Fibroblast of villous mesenchyme (primary cell): ENCODE results near the gene C5orf15. TPM values are rescaled to one million over a fixed set of nuclear protein-coding genes. Genes with fewer than 3 reads are reported as not detected.
"Not testable (repeated sequence)": the region's sequence is repeated elsewhere in the genome, so short reads cannot be mapped to it uniquely, and the experiment has no call there.

Experiments used
- DNase-seq: peaks from one replicate; pipeline ENCODE4 v3.0.0-alpha.2; 2010; ENCODE audit warnings: low read depth
- H3K4me3 ChIP-seq: 2 replicates; pipeline ENCODE4 v1.5.1; 2011; ENCODE audit warnings: low read depth, mild to moderate bottlenecking, low read length
- CTCF ChIP-seq: IDR thresholded peaks from 2 replicates; pipeline ENCODE4 v1.5.1; 2012; ENCODE audit warnings: low read depth, mild to moderate bottlenecking, low read length; ENCODE audit not compliant: insufficient read depth
- total RNA-seq: library from RNA; depleted of rRNA; stranded (reverse); fragments of >200 nt; gene quantifications from 2 replicates; pipeline ENCODE4 v1.2.3, GENCODE V29; 2012

The C5orf15 gene
- total RNA-seq, 1 donor: 103 TPM

GRCh38 chr5:133943475-133943817 lies 25.0 kb downstream of the C5orf15 start:
- no peak for DNase-seq
- TF ChIP-seq CTCF: no peak
- no peak overlapping the region for H3K4me3 ChIP-seq

DNA sequence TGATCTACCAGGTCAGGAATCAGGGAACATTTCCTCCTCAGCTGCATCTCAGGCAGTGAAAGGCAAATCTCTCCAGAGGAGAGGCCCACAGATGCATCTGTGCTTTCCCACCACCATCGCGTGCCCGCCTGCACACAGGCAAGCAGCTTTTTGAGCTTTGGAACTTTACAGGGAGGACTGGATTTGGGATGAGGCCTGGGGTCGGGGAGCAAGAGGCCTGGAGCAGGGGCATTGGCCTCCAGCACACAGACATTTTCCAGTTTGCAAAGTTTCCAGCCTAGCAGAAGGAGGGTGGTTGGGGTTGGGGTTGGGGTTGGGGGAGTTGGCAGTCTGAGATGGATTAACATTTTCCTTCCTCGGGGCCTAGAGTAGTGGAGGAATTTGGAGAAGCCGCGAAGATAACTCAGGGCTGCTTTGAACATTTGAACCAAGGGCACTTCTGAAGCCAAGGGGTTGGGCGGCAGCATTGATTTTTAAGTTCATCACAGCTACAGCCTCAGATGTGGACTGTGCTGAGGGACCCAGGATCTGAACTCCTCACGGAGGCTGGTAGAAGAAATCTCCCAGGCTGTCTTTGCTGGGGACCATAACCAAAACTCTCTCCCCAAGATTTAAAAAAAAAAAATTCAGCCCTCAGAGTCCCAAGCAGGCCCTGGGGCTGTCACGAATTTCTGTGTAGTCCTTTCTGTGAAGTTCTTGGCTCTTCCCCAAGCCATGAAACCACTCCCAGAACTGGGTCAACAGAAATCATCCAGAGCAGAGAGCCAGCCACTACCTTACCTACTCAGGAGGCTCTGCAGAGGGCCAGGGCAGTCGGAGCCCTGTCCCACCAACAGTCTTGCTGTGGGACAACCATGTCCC lies 25.6 kb downstream of the C5orf15 start:
- no peak for DNase-seq
- H3K4me3 ChIP-seq: no peak overlapping the region
- TF ChIP-seq CTCF: no peak

- no peak for TF ChIP-seq CTCF
- no peak for DNase-seq
- no peak overlapping the region for H3K4me3 ChIP-seq
These were observed 26.8 kb downstream of the C5orf15 start for GRCh38 chr5:133941456-133942196.

DNA sequence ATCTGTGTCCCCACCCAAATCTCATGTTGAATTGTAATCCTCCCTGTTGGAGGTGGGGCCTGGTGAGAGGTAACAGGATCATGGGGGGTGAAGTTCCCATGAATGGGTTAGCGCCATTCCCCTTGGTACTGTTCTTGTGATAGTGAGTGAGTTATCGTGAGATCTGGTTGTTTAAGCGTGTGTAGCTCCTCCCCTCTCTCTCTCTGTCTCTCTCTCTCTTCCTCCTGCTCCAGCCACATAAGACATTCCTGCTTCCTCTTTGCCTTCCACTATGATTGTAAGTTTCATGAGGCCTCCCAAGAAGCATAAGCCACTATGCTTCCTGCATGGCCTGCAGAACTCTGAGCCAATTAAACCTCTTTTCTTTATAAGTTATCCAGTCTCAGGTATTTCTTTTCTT lies 28.8 kb downstream of the C5orf15 start:
- no peak for DNase-seq
- no peak for TF ChIP-seq CTCF
- no peak overlapping the region for H3K4me3 ChIP-seq

- no peak for DNase-seq
- TF ChIP-seq CTCF: no peak
- H3K4me3 ChIP-seq: no peak overlapping the region
These were observed 29.5 kb downstream of the C5orf15 start for GRCh38 chr5:133938929-133939328.

GRCh38 chr5:133938039-133938821 lies 30.2 kb downstream of the C5orf15 start:
- no peak for TF ChIP-seq CTCF
- H3K4me3 ChIP-seq: no peak overlapping the region
- peak; percentile 13 for DNase-seq

DNA sequence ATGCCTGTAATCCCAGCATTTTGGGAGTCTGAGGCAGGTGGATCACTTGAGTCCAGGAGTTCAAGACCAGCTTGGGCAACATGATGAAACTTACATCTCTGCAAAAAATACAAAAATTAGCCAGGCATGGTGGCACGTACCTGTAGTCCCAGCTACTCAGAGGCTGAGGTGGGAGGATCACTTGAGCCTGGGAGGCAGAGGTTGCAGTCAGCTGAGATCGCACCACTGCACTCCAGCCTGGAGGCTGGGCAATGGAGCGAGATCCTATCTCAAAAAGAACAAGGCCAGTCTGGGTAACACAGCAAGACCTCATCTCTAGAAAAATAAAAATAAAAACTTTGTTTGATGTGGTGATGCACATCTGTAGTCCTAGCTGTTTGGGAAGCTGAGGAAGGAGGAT lies 30.8 kb downstream of the C5orf15 start:
- not testable (repeated sequence) for H3K4me3 ChIP-seq, DNase-seq
